Activated T-cell treated with anti-CD3 and anti-CD28 coated beads, Interleukin-2, amount 50 U/mL, for 4 hours (primary cell): Measurements from ENCODE around the gene CNR2. TPM values are rescaled to one million over a fixed set of nuclear protein-coding genes. Genes with fewer than 3 reads are reported as not detected.
"Not testable (repeated sequence)": the region's sequence is repeated elsewhere in the genome, so short reads cannot be mapped to it uniquely, and the experiment has no call there.

Experiments used
- ATAC-seq, 2 donors: fragments of 200-7000 bp; cut with Tn5 transposase; one replicate each; pipeline ENCODE4 v1.10.0; 2021
- DNase-seq: peaks from one replicate; pipeline ENCODE4 v3.0.0-alpha.2; 2020
- H3K27me3 Mint-ChIP-seq: one replicate; pipeline ENCODE4 v1.8.0; 2021; ENCODE audit warnings: low read depth, mixed read lengths
- H3K36me3 Mint-ChIP-seq: one replicate; pipeline ENCODE4 v1.8.0; 2022; ENCODE audit warnings: mixed read lengths; ENCODE audit not compliant: insufficient read depth
- H3K4me1 Mint-ChIP-seq: one replicate; pipeline ENCODE4 v1.8.0; 2021; ENCODE audit warnings: low read depth, mixed read lengths
- H3K4me3 Mint-ChIP-seq: one replicate; pipeline ENCODE4 v1.8.0; 2021; ENCODE audit warnings: mild to moderate bottlenecking, moderate library complexity, mixed read lengths
- H3K9me3 Mint-ChIP-seq: one replicate; pipeline ENCODE4 v1.8.0; 2021; ENCODE audit warnings: mixed read lengths
- total RNA-seq, 3 donors: library from RNA; stranded (reverse); gene quantifications; one replicate each; pipeline ENCODE4 v1.2.1, GENCODE V29; 2021

CNR2 gene
- total RNA-seq, 3 donors from 2014 or later: 0.05 to 0.24 (median 0.10) TPM

- H3K36me3 Mint-ChIP-seq: peaks cover 28% of the 10 kb centered on the region
- no peaks in the 10 kb centered on the region for H3K4me1 Mint-ChIP-seq
- ATAC-seq (no peak), DNase-seq (no peak)
- H3K4me3 Mint-ChIP-seq: no peak overlapping the region
- H3K27me3 Mint-ChIP-seq: no peaks in the 10 kb centered on the region
- no peaks in the 10 kb centered on the region for H3K9me3 Mint-ChIP-seq
Measured at GRCh38 chr1:23848673-23849616, 64.2 kb downstream of the CNR2 start.

- not testable (repeated sequence) for DNase-seq, H3K4me3 Mint-ChIP-seq, H3K4me1 Mint-ChIP-seq
Measured at GRCh38 chr1:23847482-23848095, 65.6 kb downstream of the CNR2 start.

GRCh38 chr1:23845163-23845562, 68.0 kb downstream of the CNR2 start:
- Mint-ChIP-seq H3K4me3 (no peak overlapping the region), H3K27me3 (no peaks in the 10 kb centered on the region), H3K36me3 (peaks cover 29% of the 10 kb centered on the region), H3K9me3 (no peaks in the 10 kb centered on the region), H3K4me1 (no peaks in the 10 kb centered on the region)
- DNase-seq (no peak), ATAC-seq (no peak)

More at GRCh38 chr1:23847482-23848095, 65.6 kb downstream of the CNR2 start:
- H3K9me3 Mint-ChIP-seq, H3K27me3 Mint-ChIP-seq, ATAC-seq: not testable (repeated sequence)
- H3K36me3 Mint-ChIP-seq: peaks cover 29% of the 10 kb centered on the region

GRCh38 chr1:23843644-23844043, 69.5 kb downstream of the CNR2 start:
- no peak overlapping the region for H3K4me3 Mint-ChIP-seq

GRCh38 chr1:23838401-23838866, 74.7 kb downstream of the CNR2 start:
- peak; percentile 100 for ATAC-seq
- Mint-ChIP-seq H3K27me3 (peaks cover 5% of the 10 kb centered on the region), H3K36me3 (no peaks in the 10 kb centered on the region), H3K4me1 (peaks cover 10% of the 10 kb centered on the region), H3K4me3 (peak overlapping the region; percentile 71), H3K9me3 (no peaks in the 10 kb centered on the region)
- peak; percentile 70 for DNase-seq

More at GRCh38 chr1:23843644-23844043, 69.5 kb downstream of the CNR2 start:
- no peaks in the 10 kb centered on the region for H3K27me3 Mint-ChIP-seq
- peaks cover 27% of the 10 kb centered on the region for H3K36me3 Mint-ChIP-seq
- H3K9me3 Mint-ChIP-seq: no peaks in the 10 kb centered on the region
- ATAC-seq (no peak), DNase-seq (no peak)
- peaks cover under 1% of the 10 kb centered on the region for H3K4me1 Mint-ChIP-seq

GRCh38 chr1:23837908-23838307, 75.3 kb downstream of the CNR2 start:
- DNase-seq (no peak), ATAC-seq (no peak)
- peaks cover 5% of the 10 kb centered on the region for H3K27me3 Mint-ChIP-seq
- peak overlapping the region; percentile 71 for H3K4me3 Mint-ChIP-seq
- H3K9me3 Mint-ChIP-seq: no peaks in the 10 kb centered on the region
- peaks cover 10% of the 10 kb centered on the region for H3K4me1 Mint-ChIP-seq
- no peaks in the 10 kb centered on the region for H3K36me3 Mint-ChIP-seq

GRCh38 chr1:23836037-23836436, 77.1 kb downstream of the CNR2 start:
- ATAC-seq: no peak
- Mint-ChIP-seq H3K9me3 (no peaks in the 10 kb centered on the region), H3K4me3 (no peak overlapping the region), H3K4me1 (peaks cover 10% of the 10 kb centered on the region), H3K36me3 (no peaks in the 10 kb centered on the region), H3K27me3 (peaks cover 5% of the 10 kb centered on the region)
- no peak for DNase-seq

- not testable (repeated sequence) for ATAC-seq, H3K4me1 Mint-ChIP-seq, H3K27me3 Mint-ChIP-seq, DNase-seq, H3K4me3 Mint-ChIP-seq, H3K36me3 Mint-ChIP-seq, H3K9me3 Mint-ChIP-seq
Measured at GRCh38 chr1:23834156-23834555, 79.0 kb downstream of the CNR2 start.

GRCh38 chr1:23827717-23828116, 85.4 kb downstream of the CNR2 start:
- ATAC-seq (no peak), DNase-seq (no peak)
- H3K27me3 Mint-ChIP-seq: no peaks in the 10 kb centered on the region
- H3K4me3 Mint-ChIP-seq: no peak overlapping the region
- H3K9me3 Mint-ChIP-seq: no peaks in the 10 kb centered on the region
- H3K4me1 Mint-ChIP-seq: peaks cover 10% of the 10 kb centered on the region
- no peaks in the 10 kb centered on the region for H3K36me3 Mint-ChIP-seq

GRCh38 chr1:23826590-23826989, 86.6 kb downstream of the CNR2 start:
- H3K4me1 Mint-ChIP-seq: peaks cover 10% of the 10 kb centered on the region
- H3K9me3 Mint-ChIP-seq, DNase-seq, H3K36me3 Mint-ChIP-seq, H3K27me3 Mint-ChIP-seq, ATAC-seq: not testable (repeated sequence)
- peak overlapping the region; percentile 95 for H3K4me3 Mint-ChIP-seq

- Mint-ChIP-seq H3K27me3 (no peaks in the 10 kb centered on the region), H3K4me3 (peak overlapping the region; percentile 95), H3K4me1 (peaks cover 10% of the 10 kb centered on the region), H3K9me3 (no peaks in the 10 kb centered on the region), H3K36me3 (no peaks in the 10 kb centered on the region)
- no peak for DNase-seq
- peak; percentile 42 to 61 for ATAC-seq
Measured at GRCh38 chr1:23825762-23826522, 87.2 kb downstream of the CNR2 start.

- DNase-seq (peak; percentile 83), ATAC-seq (peak; percentile 94 to 96)
- Mint-ChIP-seq H3K36me3 (no peaks in the 10 kb centered on the region), H3K4me3 (peak within 1 kb of the TSS; percentile 95), H3K27me3 (no peaks in the 10 kb centered on the region), H3K9me3 (no peaks in the 10 kb centered on the region), H3K4me1 (peaks cover 10% of the 10 kb centered on the region)
Measured at GRCh38 chr1:23825076-23825761, 87.9 kb downstream of the CNR2 start, which contains the start of gene HMGCL. Gene HMGCL (minus strand): TSS chr1:23825429. CDS start chr1:23825415, 14 bp downstream.

- ATAC-seq: peak; percentile 13 to 16
- peaks cover 10% of the 10 kb centered on the region for H3K4me1 Mint-ChIP-seq
- H3K36me3 Mint-ChIP-seq: no peaks in the 10 kb centered on the region
- DNase-seq: no peak
- peak overlapping the region; percentile 95 for H3K4me3 Mint-ChIP-seq
- no peaks in the 10 kb centered on the region for H3K9me3 Mint-ChIP-seq
- H3K27me3 Mint-ChIP-seq: no peaks in the 10 kb centered on the region
Measured at GRCh38 chr1:23824711-23825075, 88.5 kb downstream of the CNR2 start.
